K562 (cell line): ENCODE results near the gene LIMS2. TPM values are rescaled to one million over a fixed set of nuclear protein-coding genes. Genes with fewer than 3 reads are reported as not detected.

Experiments used
- ATAC-seq: fragments of 200-7000 bp; cut with Tn5 transposase; 3 replicates; pipeline ENCODE4 v1.9.1; 2020; ENCODE audit warnings: moderate library complexity
- BruUV-seq: library from RNA; stranded (reverse); fragments of 400-500 nt; replicated peaks from 2 replicates; lab custom pipeline; 2021; lab: Mats Ljungman, UMichigan
- CTCF ChIA-PET: fragments of 300-600 bp; formaldehyde crosslinking; extraction: SDS; loops from one replicate; lab custom pipeline; 2021; ENCODE audit warnings: low intra/inter-chr PET ratio; lab: Yijun Ruan, JAX
- POLR2A ChIA-PET: fragments of 300-600, 350-650 bp; sonication (Branson Sonifier 250); formaldehyde crosslinking; extraction: SDS; loops from one replicate; lab custom pipeline; 2021; ENCODE audit warnings: antibody characterized with exemption, inconsistent platforms; lab: Yijun Ruan, JAX
- DNase-seq, 4 experiments: peaks; one replicate each; pipeline versions ENCODE4 v3.0.0 to v3.0.0-alpha.2; 2011 to 2018; ENCODE audit warnings: low spot score in 3 of 4, mixed read lengths in 3 of 4; ENCODE audit errors: extremely low read depth in 1 of 4
- FAIRE-seq: peaks from 2 replicates; lab custom pipeline; 2011; peaks lifted over from hg19 to GRCh38; lab: Jason Lieb, UNC
- H2AFZ ChIP-seq: 2 replicates; pipeline ENCODE4 v1.6.0; 2011; ENCODE audit warnings: low read depth, low read length, control low read depth, inconsistent platforms
- H3K27ac ChIP-seq: fragments of 200-600 bp; 3 replicates; pipeline ENCODE4 v1.8.0; 2011; ENCODE audit warnings: low read depth, mild to moderate bottlenecking, control low read depth, inconsistent platforms, low read length, moderate library complexity, mixed read lengths; ENCODE audit errors: extremely low read depth
- H3K27me3 ChIP-seq, 2 experiments: fragments of 300-600 bp in 1 of 2; 2 replicates in 1 of 2; 3 replicates in 1 of 2; pipeline versions ENCODE4 v1.6.0 to v1.8.0; 2011; ENCODE audit warnings: inconsistent platforms in 2 of 2, low read length in 2 of 2, mild to moderate bottlenecking in 1 of 2, mixed read lengths in 1 of 2, moderate library complexity in 1 of 2; ENCODE audit not compliant: control insufficient read depth in 2 of 2, insufficient read depth in 2 of 2
- H3K36me3 ChIP-seq: fragments of 300-600 bp; 3 replicates; pipeline ENCODE4 v1.8.0; 2011; ENCODE audit warnings: mild to moderate bottlenecking, low read length, inconsistent platforms; ENCODE audit not compliant: control insufficient read depth, insufficient read depth
- H3K4me1 ChIP-seq, 2 experiments: fragments of 200-600 bp in 1 of 2; replicated peaks in 1 of 2; 2 replicates in 1 of 2; 3 replicates in 1 of 2; pipeline versions ENCODE4 v1.5.1 to v1.8.0; 2011; ENCODE audit warnings: inconsistent platforms in 2 of 2, low read length in 2 of 2, mild to moderate bottlenecking in 1 of 2, mixed read lengths in 1 of 2, moderate library complexity in 1 of 2; ENCODE audit not compliant: control insufficient read depth in 2 of 2, insufficient read depth in 2 of 2
- H3K4me2 ChIP-seq: 2 replicates; pipeline ENCODE4 v1.6.1; 2011; ENCODE audit warnings: low read length, control low read depth, inconsistent platforms, mixed read lengths; ENCODE audit not compliant: insufficient read depth
- H3K4me3 ChIP-seq: fragments of 200-600 bp; sonication (generic), shearing (Covaris generic); 2 replicates; pipeline ENCODE4 v1.5.1; 2016; ENCODE audit warnings: control low read depth, inconsistent platforms
- H3K79me2 ChIP-seq: fragments of 200-600 bp; 3 replicates; pipeline ENCODE4 v1.8.0; 2011; ENCODE audit warnings: low read length, inconsistent platforms; ENCODE audit not compliant: control insufficient read depth, insufficient read depth
- H3K9ac ChIP-seq, 2 experiments: 2 replicates each; pipeline versions ENCODE4 v1.6.0 to v1.6.1; 2011; ENCODE audit warnings: low read depth in 2 of 2, low read length in 2 of 2, control low read depth in 1 of 2, inconsistent platforms in 1 of 2, mild to moderate bottlenecking in 1 of 2, mixed read lengths in 1 of 2; ENCODE audit not compliant: insufficient read depth in 1 of 2
- H3K9me1 ChIP-seq: one replicate; pipeline ENCODE4 v1.6.0; 2011; ENCODE audit warnings: inconsistent platforms, mild to moderate bottlenecking, low read length, moderate library complexity; ENCODE audit not compliant: control insufficient read depth, insufficient read depth
- H3K9me3 ChIP-seq: replicated peaks from 2 replicates; pipeline ENCODE4 v1.5.1; 2011; ENCODE audit warnings: low read depth, low read length, inconsistent platforms; ENCODE audit not compliant: control insufficient read depth, insufficient read depth
- H4K20me1 ChIP-seq: replicated peaks from 2 replicates; pipeline ENCODE4 v1.6.1; 2011; ENCODE audit warnings: low read length, inconsistent platforms, mixed read lengths; ENCODE audit not compliant: control insufficient read depth, insufficient read depth
- ARID1B ChIP-seq: fragments of 450-650 bp; IDR thresholded peaks from 2 replicates; pipeline ENCODE4 v1.6.1; 2016; ENCODE audit warnings: antibody characterized with exemption, mild to moderate bottlenecking, inconsistent platforms
- ELF1 ChIP-seq: fragments of 200-800 bp; sonication (Bioruptor generic); IDR thresholded peaks from 2 replicates; pipeline ENCODE4 v1.6.1; 2016; ENCODE audit warnings: missing genetic modification characterization, missing compliant biosample characterization
- FOXK2 ChIP-seq, 2 experiments: fragments of 450-650 bp; IDR thresholded peaks in 1 of 2; conservative IDR thresholded peaks in 1 of 2; 2 replicates each; pipeline ENCODE4 v1.6.1; 2016; ENCODE audit warnings: low read depth in 2 of 2, mild to moderate bottlenecking in 1 of 2
- GTF2F1 ChIP-seq: IDR thresholded peaks from 2 replicates; pipeline ENCODE4 v1.6.1; 2011; ENCODE audit warnings: low read depth, low read length, improper control_type of control experiment
- HDAC3 ChIP-seq: fragments of 450-650 bp; IDR thresholded peaks from 2 replicates; pipeline ENCODE4 v1.6.1; 2018; ENCODE audit warnings: borderline replicate concordance, mild to moderate bottlenecking, moderate library complexity; ENCODE audit not compliant: partially characterized antibody
- HDGF ChIP-seq: fragments of 450-650 bp; IDR thresholded peaks from 2 replicates; pipeline ENCODE4 v1.6.1; 2016
- HMG20B ChIP-seq: fragments of 250-450 bp; sonication (Bioruptor Pico); IDR thresholded peaks from 2 replicates; pipeline ENCODE4 v1.5.0; 2021; ENCODE audit warnings: mild to moderate bottlenecking
- MCM2 ChIP-seq: fragments of 450-650 bp; IDR thresholded peaks from 2 replicates; pipeline ENCODE4 v1.6.1; 2017; ENCODE audit warnings: low read depth, mild to moderate bottlenecking
- POLR2AphosphoS5 ChIP-seq: IDR thresholded peaks from 2 replicates; pipeline ENCODE4 v1.6.1; 2011; ENCODE audit warnings: mild to moderate bottlenecking, low read depth, low read length, moderate library complexity; ENCODE audit not compliant: control insufficient read depth, insufficient read depth
- TAF7 ChIP-seq: fragments of 450-650 bp; IDR thresholded peaks from 2 replicates; pipeline ENCODE4 v1.6.1; 2016; ENCODE audit warnings: missing genetic modification characterization, missing compliant biosample characterization
- THRA ChIP-seq: fragments of 450-650 bp; IDR thresholded peaks from 2 replicates; pipeline ENCODE4 v1.6.1; 2017; ENCODE audit warnings: mild to moderate bottlenecking, moderate library complexity
- ZNF133 ChIP-seq: fragments of 250-450 bp; sonication (Bioruptor Pico); IDR thresholded peaks from 2 replicates; pipeline ENCODE4 v1.4.0; 2020; ENCODE audit warnings: mild to moderate bottlenecking
- ZNF224 ChIP-seq: sonication (generic); formaldehyde crosslinking; IDR thresholded peaks from 2 replicates; pipeline ENCODE4 v1.8.0; 2022; ENCODE audit warnings: mild to moderate bottlenecking, missing genetic modification reagents
- ZNF766 ChIP-seq: fragments of 200-800 bp; sonication (Bioruptor generic); conservative IDR thresholded peaks from 2 replicates; pipeline ENCODE4 v1.6.1; 2016; ENCODE audit warnings: missing genetic modification characterization, missing compliant biosample characterization
- WGBS: fragments of 100-300 bp; shearing (Covaris generic); methylation state at CpG from one replicate; pipeline ENCODE4 v1.1.6; 2016; ENCODE audit warnings: low coverage, mixed read lengths; ENCODE audit not compliant: insufficient coverage; ENCODE audit errors: missing lambda C conversion rate; 5-methylcytosine and 5-hydroxymethylcytosine counted together
- in situ Hi-C: fragments of 300-500 bp; cut with MboI; formaldehyde crosslinking; loops from 4 replicates; pipeline ENCODE4 v1.15.0; 2018; ENCODE audit warnings: inconsistent platforms, mixed read lengths
- intact Hi-C: fragments of 100-400 bp; cut with micrococcal nuclease; formaldehyde crosslinking; loops from 2 replicates; pipeline ENCODE4 v1.14.2; 2022
- polyA plus RNA-seq, 8 experiments: library from polyadenylated mRNA; depleted of rRNA in 4 of 8; stranded (reverse) in 5 of 8; unstranded in 3 of 8; fragments of >200 nt; fragmentation: Nextera tagmentation in 2 of 8; fragmentation: Illumina TruSeq in 1 of 8; extraction: Ambion mirVana in 2 of 8; extraction: Trizol in 1 of 8; gene quantifications; 2 replicates each; pipeline versions ENCODE4 v1.2.1 to v1.2.3, GENCODE V29; 2011 to 2014; ENCODE audit warnings: inconsistent platforms in 1 of 8, missing spikeins in 1 of 8
- total RNA-seq, 7 experiments: library from RNA; depleted of rRNA in 6 of 7; stranded (reverse); fragments of >200 nt in 6 of 7; fragmentation: Illumina TruSeq in 2 of 7; extraction: Trizol in 2 of 7; gene quantifications; 2 replicates each; pipeline versions ENCODE4 v1.2.1 to v1.2.3, GENCODE V29; 2011 to 2021; ENCODE audit warnings: low replicate concordance in 1 of 7
- TF ChIP-seq, protein P1 (sequence below): fragments of 450-650 bp; formaldehyde crosslinking; IDR thresholded peaks from 2 replicates; pipeline ENCODE4 v1.4.0; 2020; ENCODE audit warnings: mild to moderate bottlenecking

Gene LIMS2
- total and polyA plus RNA-seq, 9 of the 15 experiments (the other 6 are each of a cell fraction or from before 2014, with no cell fraction given), result 0.04 to 0.22 TPM; not detected in 7

- Histone ChIP-seq H3K79me2 (no peaks in the 10 kb centered on the region), H3K9me1 (no peaks in the 10 kb centered on the region), H3K4me3 (no peak overlapping the region), H3K4me2 (no peak overlapping the region), H3K27ac (no peak overlapping the region), H3K9ac (no peak overlapping the region), H3K4me1 (peaks cover 0 to 30% of the 10 kb centered on the region in 2 experiments; a peak in 3 of 5 replicates), H3K36me3 (no peaks in the 10 kb centered on the region), H3K27me3 (peaks cover 40 to 90% of the 10 kb centered on the region in 2 experiments; a peak in 4 of 5 replicates), H3K9me3 (no peaks in the 10 kb centered on the region), H4K20me1 (peaks cover 9% of the 10 kb centered on the region; the same call in 1 of the 2 replicates), H2AFZ (no peak overlapping the region)
- in situ Hi-C loops, result no loop called here
- TF ChIP-seq FOXK2 (conservative IDR thresholded peaks at IDR 0.05 in 1 of 2, IDR thresholded peaks at IDR 0.05 in 1 of 2; ENCODE audit: low read depth in 2 of 2) (no peak), HDGF (no peak), THRA (no peak), MCM2 (no peak), ZNF766 (CRISPR knock-in tag) (no peak), TAF7 (tag) (no peak), HMG20B (CRISPR knock-in tag) (no peak), ZNF224 (CRISPR knock-in tag) (no peak), ZNF133 (CRISPR knock-in tag) (no peak), HDAC3 (no peak), POLR2AphosphoS5 (no peak), GTF2F1 (no peak), ELF1 (tag) (no peak), ARID1B (no peak)
- TF ChIP-seq, protein P1, sequence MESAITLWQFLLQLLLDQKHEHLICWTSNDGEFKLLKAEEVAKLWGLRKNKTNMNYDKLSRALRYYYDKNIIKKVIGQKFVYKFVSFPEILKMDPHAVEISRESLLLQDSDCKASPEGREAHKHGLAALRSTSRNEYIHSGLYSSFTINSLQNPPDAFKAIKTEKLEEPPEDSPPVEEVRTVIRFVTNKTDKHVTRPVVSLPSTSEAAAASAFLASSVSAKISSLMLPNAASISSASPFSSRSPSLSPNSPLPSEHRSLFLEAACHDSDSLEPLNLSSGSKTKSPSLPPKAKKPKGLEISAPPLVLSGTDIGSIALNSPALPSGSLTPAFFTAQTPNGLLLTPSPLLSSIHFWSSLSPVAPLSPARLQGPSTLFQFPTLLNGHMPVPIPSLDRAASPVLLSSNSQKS (CRISPR knock-in tag), result no peak
- no peak for DNase-seq
- 0% methylated on average over 10 of the region's 12 CpGs for WGBS
- ChIA-PET CTCF (no interaction called here), POLR2A (interaction anchor here (0.6 to 0.9 kb wide), 3 partner anchors 10 to 18 kb away, joined by 3 read pairs; no protein-coding TSS in a partner anchor)
- intact Hi-C loops, result no loop called here
- BruUV-seq, result no TSS peak
- ATAC-seq, result no peak
- no peak for FAIRE-seq
Observed at GRCh38 chr2:127626175-127626574, 49.2 kb downstream of the LIMS2 start.
